Body of pancreas (tissue), 4 donors: ENCODE results near the gene ITGB1BP1. TPM values are rescaled to one million over a fixed set of nuclear protein-coding genes. Genes with fewer than 3 reads are reported as not detected.

Experiments
- ATAC-seq: fragments of 150-250 bp; one replicate; pipeline ENCODE4 v1.9.1; 2016
- DNase-seq, 4 donors: peaks; one replicate each; pipeline ENCODE4 v3.0.0-alpha.2; 2019
- H3K27ac ChIP-seq, 4 donors: fragments of 200-600 bp; sonication (generic); 1 replicate in 3 of 4; 2 replicates in 1 of 4; pipeline versions ENCODE4 v1.5.1 to v1.6.1; 2016 to 2019; ENCODE audit warnings: mild to moderate bottlenecking in 1 of 4, mixed read lengths in 1 of 4, moderate library complexity in 1 of 4
- H3K27me3 ChIP-seq, 2 donors: fragments of 200-600 bp; sonication (generic); one replicate each; pipeline ENCODE4 v1.6.0; 2016; ENCODE audit warnings: mild to moderate bottlenecking in 1 of 2
- H3K36me3 ChIP-seq, 2 donors: fragments of 200-600 bp; sonication (generic); replicated peaks in 1 of 2; 2 replicates each; pipeline ENCODE4 v1.5.1; 2016; ENCODE audit warnings: low read depth in 2 of 2; ENCODE audit not compliant: insufficient read depth in 1 of 2
- H3K4me1 ChIP-seq: fragments of 200-600 bp; sonication (generic); one replicate; pipeline ENCODE4 v1.6.0; 2016
- H3K4me3 ChIP-seq, 2 donors: fragments of 200-600 bp; sonication (generic); 1 replicate in 1 of 2; 2 replicates in 1 of 2; pipeline ENCODE4 v1.5.1; 2016 to 2019
- H3K9me3 ChIP-seq, 3 donors: fragments of 200-600 bp; sonication (generic); 1 replicate in 2 of 3; 2 replicates in 1 of 3; pipeline ENCODE4 v1.5.1; 2016
- POLR2A ChIP-seq, 3 donors: fragments of 450-650 bp; IDR thresholded peaks; one replicate each; pipeline ENCODE4 v1.6.1; 2016; ENCODE audit warnings: antibody characterized with exemption in 3 of 3, mild to moderate bottlenecking in 2 of 3
- WGBS, 2 donors: methylation state at CpG; one replicate each; pipeline ENCODE4 v1.1.5; 2017; 5-methylcytosine and 5-hydroxymethylcytosine counted together
- intact Hi-C: fragments of 100-400 bp; cut with DNase I; formaldehyde crosslinking; loops from one replicate; pipeline ENCODE4 v1.15.1; 2023
- total RNA-seq, 2 donors: library from RNA; depleted of rRNA; stranded (reverse); fragments of >200 nt; gene quantifications; one replicate each; pipeline ENCODE4 v1.1.0, GENCODE V29; 2016
- TF ChIP-seq, protein P1 (sequence below), 7 experiments: fragments of 450-650 bp in 4 of 7; fragments of 200-600 bp in 3 of 7; sonication (generic) in 3 of 7; IDR thresholded peaks; one replicate each; pipeline ENCODE4 v1.5.1; 2016 to 2019; ENCODE audit warnings: antibody characterized with exemption in 7 of 7

The ITGB1BP1 gene
- total RNA-seq, 2 donors from 2014 or later: 16.6 to 28.3 TPM

DNA sequence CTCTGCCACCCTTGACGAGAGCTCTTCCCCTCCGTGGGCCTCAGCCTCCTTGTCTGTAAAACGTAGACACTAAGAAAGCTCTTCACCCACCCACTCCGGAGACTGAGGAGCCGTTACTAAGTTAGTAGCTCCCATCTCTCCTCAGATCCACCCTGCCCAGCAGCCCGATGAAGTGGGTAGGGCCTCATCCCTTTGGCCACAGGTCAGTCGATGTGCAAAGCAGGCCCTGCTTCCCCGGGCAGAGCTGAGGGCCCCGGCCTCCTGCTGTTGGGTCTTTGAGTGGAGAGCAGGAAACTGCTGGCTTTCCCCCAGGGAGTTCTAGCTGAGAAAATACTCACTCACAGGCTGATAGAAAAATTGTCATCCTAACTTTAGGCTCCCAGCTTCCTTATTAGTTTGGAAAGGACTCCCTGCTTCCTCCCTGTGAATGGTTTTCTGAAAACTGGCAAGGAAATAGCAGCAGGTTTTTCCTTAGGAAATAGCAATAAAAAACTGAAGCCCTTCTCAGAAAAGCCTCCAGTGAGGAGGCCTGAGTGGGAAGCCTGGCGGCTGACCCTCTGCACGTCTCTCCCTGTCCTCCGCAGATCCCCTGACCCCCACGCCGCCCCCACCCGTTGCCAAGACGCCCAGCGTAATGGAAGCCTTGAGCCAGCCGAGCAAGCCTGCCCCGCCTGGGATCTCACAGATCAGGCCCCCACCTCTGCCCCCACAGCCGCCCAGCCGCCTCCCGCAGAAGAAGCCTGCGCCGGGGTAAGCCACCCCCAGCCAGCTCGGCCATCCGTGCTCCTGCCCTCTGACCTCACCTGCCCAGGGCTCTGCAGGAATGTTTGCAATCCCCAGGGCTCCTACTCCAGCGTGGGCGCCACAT, 30.2 kb downstream of the ITGB1BP1 start:
- DNase-seq (no peak), ATAC-seq (no peak)
- WGBS, 2 donors: 77 to 81% methylated on average over 12 to 27 of the region's 28 CpGs
- H3K27ac ChIP-seq: peak overlapping the region in 2 of 4 donors; percentile 29 to 32
- TF ChIP-seq, protein P1, sequence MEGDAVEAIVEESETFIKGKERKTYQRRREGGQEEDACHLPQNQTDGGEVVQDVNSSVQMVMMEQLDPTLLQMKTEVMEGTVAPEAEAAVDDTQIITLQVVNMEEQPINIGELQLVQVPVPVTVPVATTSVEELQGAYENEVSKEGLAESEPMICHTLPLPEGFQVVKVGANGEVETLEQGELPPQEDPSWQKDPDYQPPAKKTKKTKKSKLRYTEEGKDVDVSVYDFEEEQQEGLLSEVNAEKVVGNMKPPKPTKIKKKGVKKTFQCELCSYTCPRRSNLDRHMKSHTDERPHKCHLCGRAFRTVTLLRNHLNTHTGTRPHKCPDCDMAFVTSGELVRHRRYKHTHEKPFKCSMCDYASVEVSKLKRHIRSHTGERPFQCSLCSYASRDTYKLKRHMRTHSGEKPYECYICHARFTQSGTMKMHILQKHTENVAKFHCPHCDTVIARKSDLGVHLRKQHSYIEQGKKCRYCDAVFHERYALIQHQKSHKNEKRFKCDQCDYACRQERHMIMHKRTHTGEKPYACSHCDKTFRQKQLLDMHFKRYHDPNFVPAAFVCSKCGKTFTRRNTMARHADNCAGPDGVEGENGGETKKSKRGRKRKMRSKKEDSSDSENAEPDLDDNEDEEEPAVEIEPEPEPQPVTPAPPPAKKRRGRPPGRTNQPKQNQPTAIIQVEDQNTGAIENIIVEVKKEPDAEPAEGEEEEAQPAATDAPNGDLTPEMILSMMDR (IDR thresholded peaks at IDR 0.05): no peak
- no peak for TF ChIP-seq POLR2A (IDR thresholded peaks at IDR 0.05)
- no peak overlapping the region for H3K4me3 ChIP-seq
- H3K9me3 ChIP-seq: no peaks in the 10 kb centered on the region
- intact Hi-C loops: no loop called here
- no peaks in the 10 kb centered on the region for H3K4me1 ChIP-seq
- H3K27me3 ChIP-seq: no peaks in the 10 kb centered on the region
- peaks cover 0 to 4% of the 10 kb centered on the region in 2 donors for H3K36me3 ChIP-seq

DNA sequence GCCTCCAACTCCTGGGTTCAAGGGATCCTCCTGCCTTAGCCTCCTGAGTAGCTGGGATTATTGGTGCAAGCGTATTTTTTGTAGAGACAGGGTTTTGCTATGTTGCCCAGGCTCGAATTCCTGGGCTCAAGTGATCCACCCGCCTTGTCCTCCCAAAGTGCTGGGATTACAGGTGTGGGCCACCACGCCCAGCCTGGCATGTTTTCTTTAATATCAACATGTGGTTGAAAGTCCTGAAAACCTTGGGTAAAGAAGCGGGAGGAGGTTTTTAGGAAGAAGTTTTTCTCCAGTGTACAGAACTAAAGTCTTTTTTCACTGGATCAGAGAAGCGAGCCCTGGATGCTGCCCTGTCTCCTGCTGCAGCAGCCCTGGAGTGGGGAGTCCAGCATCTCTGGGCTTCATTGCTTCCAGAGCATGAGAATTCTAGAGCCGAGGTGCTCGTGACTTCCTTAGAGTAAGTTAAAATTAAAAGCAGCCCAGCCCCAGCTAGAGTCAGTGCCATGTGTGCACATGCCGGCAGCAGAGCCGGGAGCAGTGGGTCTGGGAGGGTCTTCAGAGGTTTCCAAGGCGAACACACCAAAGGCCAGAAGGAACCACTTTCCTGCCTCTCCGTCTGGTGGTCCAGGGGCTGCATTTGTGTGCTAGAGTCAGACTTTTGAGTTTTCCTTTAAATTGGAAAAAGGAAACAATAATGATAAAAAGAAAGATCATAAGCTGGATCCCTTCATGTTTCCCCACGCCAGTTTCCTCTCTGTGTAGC, 31.2 kb downstream of the ITGB1BP1 start:
- no peak overlapping the region for H3K4me3 ChIP-seq
- ATAC-seq: no peak
- H3K27ac ChIP-seq: no peak overlapping the region
- no peaks in the 10 kb centered on the region for H3K4me1 ChIP-seq
- H3K36me3 ChIP-seq: peaks cover 0 to 4% of the 10 kb centered on the region in 2 donors
- no peaks in the 10 kb centered on the region for H3K27me3 ChIP-seq
- 91 to 92% methylated on average over 11 to 13 of the region's 13 CpGs for WGBS, 2 donors
- no peaks in the 10 kb centered on the region for H3K9me3 ChIP-seq
- intact Hi-C loops: no loop called here
- DNase-seq: no peak
- TF ChIP-seq, protein P1 (IDR thresholded peaks at IDR 0.05): no peak
- TF ChIP-seq POLR2A (IDR thresholded peaks at IDR 0.05): no peak

DNA sequence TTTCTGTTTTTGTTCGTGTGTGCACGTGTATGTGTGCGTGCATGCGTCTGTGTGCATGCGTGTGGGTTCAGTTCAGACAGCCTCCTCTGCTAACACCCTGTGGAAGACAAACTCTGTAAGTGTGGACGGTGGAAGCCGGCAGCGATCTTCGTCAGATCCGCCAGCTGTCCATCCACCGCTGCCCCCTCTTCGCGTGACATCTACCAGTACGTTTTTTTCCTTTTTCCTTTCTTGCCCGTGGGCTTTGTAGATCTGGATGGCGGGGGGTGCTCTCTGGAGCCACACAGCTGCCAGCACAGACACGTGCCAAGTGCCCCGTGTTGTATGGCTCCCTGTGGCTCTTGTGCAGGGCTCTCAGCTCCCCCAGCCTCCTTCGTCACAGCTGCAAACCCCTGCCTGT, 32.3 kb downstream of the ITGB1BP1 start:
- intact Hi-C loops: no loop called here
- no peak for TF ChIP-seq POLR2A (IDR thresholded peaks at IDR 0.05)
- TF ChIP-seq, protein P1 (IDR thresholded peaks at IDR 0.05): no peak
- H3K9me3 ChIP-seq: no peaks in the 10 kb centered on the region

DNA sequence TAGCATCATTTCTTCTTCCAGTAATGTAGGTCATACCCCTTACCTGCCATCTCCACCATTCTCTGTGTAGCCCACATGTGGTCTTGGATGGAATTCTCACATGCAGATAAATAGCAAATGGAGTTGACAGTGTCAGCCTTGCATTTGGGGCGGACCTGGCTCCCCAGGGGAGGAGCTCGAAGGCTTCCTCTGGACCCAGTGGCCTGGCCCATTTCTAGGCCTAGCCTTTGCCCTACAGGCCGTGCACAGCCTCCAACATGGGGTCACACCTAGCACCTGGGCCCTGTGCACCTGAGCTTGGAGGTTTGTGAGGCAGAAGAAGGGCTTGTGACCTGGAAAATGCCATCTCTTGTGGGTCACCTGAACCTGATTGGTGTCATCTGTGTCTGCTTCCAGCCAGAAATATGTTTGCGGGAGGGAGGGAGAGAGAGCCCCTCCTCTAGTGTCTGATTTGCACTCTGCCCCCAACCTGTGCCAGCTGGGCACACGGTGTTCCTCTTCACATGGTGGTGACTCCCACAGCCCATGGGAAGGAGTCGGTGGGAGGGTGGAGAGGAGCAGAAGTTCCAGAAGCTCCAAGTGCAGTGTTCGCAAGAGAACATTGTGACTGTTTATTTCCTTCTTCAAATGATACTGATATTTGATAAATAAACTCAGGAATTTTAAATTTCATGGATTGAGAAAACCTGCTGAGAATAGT, 33.0 kb downstream of the ITGB1BP1 start:
- Histone ChIP-seq H3K9me3 (no peaks in the 10 kb centered on the region), H3K4me1 (peaks cover 4% of the 10 kb centered on the region), H3K36me3 (peaks cover 0 to 4% of the 10 kb centered on the region in 2 donors), H3K4me3 (no peak overlapping the region), H3K27me3 (no peaks in the 10 kb centered on the region), H3K27ac (no peak overlapping the region)
- intact Hi-C loops: no loop called here
- 78 to 87% methylated on average over 7 of the region's 7 CpGs for WGBS, 2 donors
- TF ChIP-seq POLR2A (IDR thresholded peaks at IDR 0.05): no peak
- TF ChIP-seq, protein P1 (IDR thresholded peaks at IDR 0.05): no peak
- ATAC-seq (no peak), DNase-seq (no peak)

More for the DNA sequence above, 32.3 kb downstream of the ITGB1BP1 start:
- no peak for ATAC-seq
- H3K27ac ChIP-seq: no peak overlapping the region
- peaks cover 0 to 4% of the 10 kb centered on the region in 2 donors for H3K36me3 ChIP-seq
- peaks cover 4% of the 10 kb centered on the region for H3K4me1 ChIP-seq
- H3K27me3 ChIP-seq: no peaks in the 10 kb centered on the region
- no peak for DNase-seq
- WGBS, 2 donors: 94 to 95% methylated on average over 19 of the region's 19 CpGs
- no peak overlapping the region for H3K4me3 ChIP-seq
